ENCODE measurements around the gene CFDP1.

CFDP1 gene

GRCh38 chr16:75293772-75294171, 139.5 kb downstream of the CFDP1 start:
- TF ChIP-seq SP3 (tag by site-specific recombination; IDR thresholded peaks at IDR 0.05) (no peak), ZNF292 (tag by site-specific recombination; IDR thresholded peaks at IDR 0.05; ENCODE audit: borderline replicate concordance, low read depth) (no peak), ELK4 (IDR thresholded peaks at IDR 0.05; ENCODE audit: borderline replicate concordance, low read depth, low read length) (no peak), ZNF214 (tag by site-specific recombination; IDR thresholded peaks at IDR 0.05; ENCODE audit: borderline replicate concordance) (no peak), ZNF10 (tag by site-specific recombination; IDR thresholded peaks at IDR 0.05) (no peak), ZNF48 (tag by site-specific recombination; IDR thresholded peaks at IDR 0.05) (no peak), ZNF18 (tag by site-specific recombination; IDR thresholded peaks at IDR 0.05) (no peak), ZNF23 (tag by site-specific recombination; IDR thresholded peaks at IDR 0.05; ENCODE audit: borderline replicate concordance) (no peak), ZNF416 (tag by site-specific recombination; IDR thresholded peaks at IDR 0.05) (no peak), MYNN (tag by site-specific recombination; IDR thresholded peaks at IDR 0.05; ENCODE audit: borderline replicate concordance) (no peak)
- H3K4me1 ChIP-seq (ENCODE audit: control insufficient read depth, insufficient read depth, low read length): no peaks in the 10 kb centered on the region
- CTCF ChIA-PET: interaction anchor here (1.0 kb wide), 1 partner anchor 12 kb away, joined by 3 read pairs; no protein-coding TSS in a partner anchor
- H3K9me3 ChIP-seq (ENCODE audit: control insufficient read depth, insufficient read depth, low read depth, low read length): no peaks in the 10 kb centered on the region
- H3K27ac ChIP-seq (ENCODE audit: extremely low read depth, low read depth, low read length): no peak overlapping the region
- no peak overlapping the region for H3K4me3 ChIP-seq (ENCODE audit: low read depth, low read length)
- H3K36me3 ChIP-seq (ENCODE audit: control insufficient read depth in 2 of 2, insufficient read depth in 1 of 2, low read length in 2 of 2): peaks cover 0 to 72% of the 10 kb centered on the region in 2 experiments; a peak in 2 of 3 replicates
- POLR2A ChIA-PET: interaction anchor here (0.7 kb wide), 1 partner anchor 43 kb away, joined by 3 read pairs; no protein-coding TSS in a partner anchor

GRCh38 chr16:75293173-75293572, 140.1 kb downstream of the CFDP1 start:
- no peak overlapping the region for H3K4me3 ChIP-seq (ENCODE audit: low read depth, low read length)
- no peak overlapping the region for H3K27ac ChIP-seq (ENCODE audit: extremely low read depth, low read depth, low read length)
- TF ChIP-seq ZSCAN4 (tag by site-specific recombination; IDR thresholded peaks at IDR 0.05): no peak
- no peak for TF ChIP-seq ZNF629 (tag by site-specific recombination; IDR thresholded peaks at IDR 0.05)
- no peak for TF ChIP-seq ZNF776 (tag by site-specific recombination; IDR thresholded peaks at IDR 0.05; ENCODE audit: borderline replicate concordance)
- no peak for TF ChIP-seq ZNF561 (tag by site-specific recombination; IDR thresholded peaks at IDR 0.05; ENCODE audit: borderline replicate concordance)
- TF ChIP-seq PBX3 (CRISPR knock-in tag; IDR thresholded peaks at IDR 0.05): no peak
- TF ChIP-seq BCL6B (tag by site-specific recombination; IDR thresholded peaks at IDR 0.05): no peak
- TF ChIP-seq ZNF211 (tag by site-specific recombination; IDR thresholded peaks at IDR 0.05; ENCODE audit: low read depth): no peak
- no peak for TF ChIP-seq ZNF146 (tag by site-specific recombination; IDR thresholded peaks at IDR 0.05)
- H3K4me1 ChIP-seq (ENCODE audit: control insufficient read depth, insufficient read depth, low read length): no peaks in the 10 kb centered on the region
- CTCF ChIA-PET: interaction anchor here (0.7 kb wide), 1 partner anchor 396 kb away, joined by 3 read pairs; no protein-coding TSS in a partner anchor
- H3K36me3 ChIP-seq (ENCODE audit: control insufficient read depth in 2 of 2, insufficient read depth in 1 of 2, low read length in 2 of 2): peaks cover 0 to 66% of the 10 kb centered on the region in 2 experiments; a peak in 2 of 3 replicates
- POLR2A ChIA-PET: interaction anchor here (0.7 kb wide), 1 partner anchor 43 kb away, joined by 3 read pairs; no protein-coding TSS in a partner anchor
- H3K9me3 ChIP-seq (ENCODE audit: control insufficient read depth, insufficient read depth, low read depth, low read length): no peaks in the 10 kb centered on the region
